ENCODE measurements around the gene TRUB2.

The TRUB2 gene

GRCh38 chr9:128271112-128271511 lies 51.1 kb downstream of the TRUB2 start:
- H3K4me3 ChIP-seq (ENCODE audit: low read depth, low read length) = no peak overlapping the region

- no peak overlapping the region for H3K4me3 ChIP-seq (ENCODE audit: low read depth, low read length)
These were observed 55.2 kb downstream of the TRUB2 start for GRCh38 chr9:128266868-128267590.

- H3K4me3 ChIP-seq (ENCODE audit: low read depth, low read length) = no peak overlapping the region
These were observed 56.8 kb downstream of the TRUB2 start for GRCh38 chr9:128265348-128265847.

GRCh38 chr9:128262687-128263086 lies 59.6 kb downstream of the TRUB2 start:
- no peak overlapping the region for H3K4me3 ChIP-seq (ENCODE audit: low read depth, low read length)

GRCh38 chr9:128260340-128260739 lies 61.9 kb downstream of the TRUB2 start:
- no peak overlapping the region for H3K4me3 ChIP-seq (ENCODE audit: low read depth, low read length)

- H3K4me3 ChIP-seq (ENCODE audit: low read depth, low read length) = no peak overlapping the region
These were observed 63.1 kb downstream of the TRUB2 start for GRCh38 chr9:128259156-128259555.

GRCh38 chr9:128258326-128258725 lies 63.9 kb downstream of the TRUB2 start:
- no peak overlapping the region for H3K4me3 ChIP-seq (ENCODE audit: low read depth, low read length)

- no peak overlapping the region for H3K4me3 ChIP-seq (ENCODE audit: low read depth, low read length)
These were observed 64.3 kb downstream of the TRUB2 start for GRCh38 chr9:128257907-128258306.

GRCh38 chr9:128257086-128257825 lies 65.0 kb downstream of the TRUB2 start:
- H3K4me3 ChIP-seq (ENCODE audit: low read depth, low read length) = no peak overlapping the region

Data from iPS-11a (cell line).